Measurements from ENCODE around the gene NPR1. TPM values are rescaled to one million over a fixed set of nuclear protein-coding genes. Genes with fewer than 3 reads are reported as not detected.

NPR1 gene
- total RNA-seq, 2 experiments from 2014 or later, result not detected

GRCh38 chr1:153733970-153734369 is 55.5 kb downstream of the NPR1 start:
- POLR2A ChIA-PET, result interaction anchor here (0.6 kb wide), 1 partner anchor 97 kb away, joined by 3 read pairs; no protein-coding TSS in a partner anchor
- Mint-ChIP-seq H3K4me1 (ENCODE audit: low read depth) (peaks cover 29% of the 10 kb centered on the region), H3K9me3 (ENCODE audit: insufficient read depth) (no peaks in the 10 kb centered on the region), H3K36me3 (ENCODE audit: low read depth) (peaks cover 32% of the 10 kb centered on the region), H3K4me3 (no peak overlapping the region), H3K27ac (no peak overlapping the region), H3K27me3 (ENCODE audit: low read depth) (no peaks in the 10 kb centered on the region)
- ATAC-seq (no peak), DNase-seq (no peak)
- CTCF ChIA-PET, result interaction anchor here (1.9 kb wide), 1 partner anchor 17 kb away, joined by 6 read pairs; no protein-coding TSS in a partner anchor

- DNase-seq (no peak), ATAC-seq (no peak)
- Mint-ChIP-seq H3K4me3 (no peak overlapping the region), H3K36me3 (ENCODE audit: low read depth) (peaks cover 28% of the 10 kb centered on the region), H3K9me3 (ENCODE audit: insufficient read depth) (no peaks in the 10 kb centered on the region), H3K27me3 (ENCODE audit: low read depth) (no peaks in the 10 kb centered on the region), H3K27ac (peak overlapping the region; percentile 57), H3K4me1 (ENCODE audit: low read depth) (peaks cover 24% of the 10 kb centered on the region)
- CTCF ChIA-PET, result interaction anchor here (1.9 kb wide), 1 partner anchor 16 kb away, joined by 6 read pairs; no protein-coding TSS in a partner anchor
- POLR2A ChIA-PET, result interaction anchor here (0.6 kb wide), 2 partner anchors 57 to 97 kb away, joined by 3 read pairs; no protein-coding TSS in a partner anchor
Observed at GRCh38 chr1:153734396-153735089, 56.1 kb downstream of the NPR1 start.

GRCh38 chr1:153735090-153735420 is 56.6 kb downstream of the NPR1 start:
- H3K27me3 Mint-ChIP-seq (ENCODE audit: low read depth), result no peaks in the 10 kb centered on the region
- peaks cover 25% of the 10 kb centered on the region for H3K36me3 Mint-ChIP-seq (ENCODE audit: low read depth)
- peaks cover 19% of the 10 kb centered on the region for H3K4me1 Mint-ChIP-seq (ENCODE audit: low read depth)
- DNase-seq (no peak), ATAC-seq (no peak)
- no peak overlapping the region for H3K4me3 Mint-ChIP-seq
- ChIA-PET POLR2A (interaction anchor here (0.6 kb wide), 1 partner anchor 56 kb away, joined by 3 read pairs; no protein-coding TSS in a partner anchor), CTCF (interaction anchor here (1.9 kb wide), 1 partner anchor 16 kb away, joined by 6 read pairs; no protein-coding TSS in a partner anchor)
- H3K9me3 Mint-ChIP-seq (ENCODE audit: insufficient read depth), result no peaks in the 10 kb centered on the region
- H3K27ac Mint-ChIP-seq, result no peak overlapping the region

- no peak for ATAC-seq
- Mint-ChIP-seq H3K4me3 (no peak overlapping the region), H3K27ac (peak overlapping the region; percentile 20), H3K36me3 (ENCODE audit: low read depth) (peaks cover 44% of the 10 kb centered on the region), H3K27me3 (ENCODE audit: low read depth) (no peaks in the 10 kb centered on the region), H3K4me1 (ENCODE audit: low read depth) (peaks cover 11% of the 10 kb centered on the region), H3K9me3 (ENCODE audit: insufficient read depth) (no peaks in the 10 kb centered on the region)
- DNase-seq, result no peak
- ChIA-PET CTCF (interaction anchor here (1.0 kb wide), 1 partner anchor 245 kb away, joined by 4 read pairs; the partner anchor contains the start of gene RAB13), POLR2A (interaction anchor here (1.4 kb wide), 1 partner anchor 249 kb away, joined by 3 read pairs; the partner anchor contains the start of gene RPS27)
Observed at GRCh38 chr1:153741986-153742385, 63.5 kb downstream of the NPR1 start.

- Mint-ChIP-seq H3K4me1 (ENCODE audit: low read depth) (peaks cover 11% of the 10 kb centered on the region), H3K27me3 (ENCODE audit: low read depth) (no peaks in the 10 kb centered on the region), H3K9me3 (ENCODE audit: insufficient read depth) (no peaks in the 10 kb centered on the region), H3K4me3 (no peak overlapping the region), H3K36me3 (ENCODE audit: low read depth) (peaks cover 47% of the 10 kb centered on the region), H3K27ac (peak overlapping the region; percentile 20)
- ChIA-PET POLR2A (interaction anchor here (1.4 kb wide), 1 partner anchor 248 kb away, joined by 3 read pairs; the partner anchor contains the start of gene RPS27), CTCF (interaction anchor here (1.3 kb wide), 1 partner anchor 10 kb away, joined by 3 read pairs; no protein-coding TSS in a partner anchor)
- no peak for ATAC-seq
- no peak for DNase-seq
Observed at GRCh38 chr1:153742411-153743142, 64.1 kb downstream of the NPR1 start.

Small RNAs within 50 kb of the gene (microRNA-seq; reads per million reads assigned to microRNA genes)
- not detected for gene MIR8083

Other genes starting within 250 kb of the NPR1 start
- not detected for gene S100A7, start 218.0 kb upstream of the NPR1 start, total RNA-seq
- 100 to 1,000 TPM; 425 to 431 TPM for gene S100A6, start 142.7 kb upstream of the NPR1 start, total RNA-seq
- gene S100A5, start 137.8 kb upstream of the NPR1 start, total RNA-seq, result 1 to 10 TPM; 1.8 to 1.9 TPM
- 100 to 1,000 TPM; 628 to 665 TPM for gene S100A4, start 132.9 kb upstream of the NPR1 start, total RNA-seq
- not detected for gene S100A3, start 129.4 kb upstream of the NPR1 start, total RNA-seq
- gene S100A2, start 112.8 kb upstream of the NPR1 start, total RNA-seq, result under 1 TPM in 1 of 2 experiments, not detected in 1; 0.63 TPM
- not detected for gene S100A16, start 65.6 kb upstream of the NPR1 start, total RNA-seq
- not detected for gene S100A14, start 62.4 kb upstream of the NPR1 start, total RNA-seq
- gene S100A13, start 51.2 kb upstream of the NPR1 start, total RNA-seq, result 1 to 10 TPM; 6.2 to 7.0 TPM
- not detected for gene S100A1, start 50.3 kb upstream of the NPR1 start, total RNA-seq
- gene CHTOP, start 44.6 kb upstream of the NPR1 start, total RNA-seq, result 10 to 100 TPM; 81.9 to 82.0 TPM
- gene SNAPIN, start 20.0 kb upstream of the NPR1 start, total RNA-seq, result 10 to 100 TPM; 36.5 to 37.7 TPM
- 100 to 1,000 TPM; 211 to 215 TPM for gene ILF2, start 7.7 kb upstream of the NPR1 start, total RNA-seq
- 10 to 100 TPM; 53.7 to 54.5 TPM for gene INTS3, start 49.4 kb downstream of the NPR1 start, total RNA-seq
- gene SLC27A3, start 96.7 kb downstream of the NPR1 start, total RNA-seq, result 10 to 100 TPM; 41.1 to 50.1 TPM
- 10 to 100 TPM; 70.2 to 71.7 TPM for gene GATAD2B, start 244.3 kb downstream of the NPR1 start, total RNA-seq